ENCODE results near the gene IL3.

IL3 gene

GRCh38 chr5:132073231-132074013 lies 13.0 kb downstream of the IL3 start, which contains the start of gene CSF2:
Gene CSF2, plus strand, starts transcription at chr5:132073789. Its CDS starts 35 bp downstream, at chr5:132073824.
- DNase-seq, result no peak

DNA sequence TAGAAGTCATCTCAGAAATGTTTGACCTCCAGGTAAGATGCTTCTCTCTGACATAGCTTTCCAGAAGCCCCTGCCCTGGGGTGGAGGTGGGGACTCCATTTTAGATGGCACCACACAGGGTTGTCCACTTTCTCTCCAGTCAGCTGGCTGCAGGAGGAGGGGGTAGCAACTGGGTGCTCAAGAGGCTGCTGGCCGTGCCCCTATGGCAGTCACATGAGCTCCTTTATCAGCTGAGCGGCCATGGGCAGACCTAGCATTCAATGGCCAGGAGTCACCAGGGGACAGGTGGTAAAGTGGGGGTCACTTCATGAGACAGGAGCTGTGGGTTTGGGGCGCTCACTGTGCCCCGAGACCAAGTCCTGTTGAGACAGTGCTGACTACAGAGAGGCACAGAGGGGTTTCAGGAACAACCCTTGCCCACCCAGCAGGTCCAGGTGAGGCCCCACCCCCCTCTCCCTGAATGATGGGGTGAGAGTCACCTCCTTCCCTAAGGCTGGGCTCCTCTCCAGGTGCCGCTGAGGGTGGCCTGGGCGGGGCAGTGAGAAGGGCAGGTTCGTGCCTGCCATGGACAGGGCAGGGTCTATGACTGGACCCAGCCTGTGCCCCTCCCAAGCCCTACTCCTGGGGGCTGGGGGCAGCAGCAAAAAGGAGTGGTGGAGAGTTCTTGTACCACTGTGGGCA lies 13.8 kb downstream of the IL3 start:
- no peak for DNase-seq

- DNase-seq, result no peak
Observed at GRCh38 chr5:132074772-132075718, 14.6 kb downstream of the IL3 start.

- DNase-seq, result no peak
Observed at GRCh38 chr5:132075719-132076077, 15.2 kb downstream of the IL3 start.

- DNase-seq, result no peak
Observed at GRCh38 chr5:132076202-132076830, 15.9 kb downstream of the IL3 start.

DNA sequence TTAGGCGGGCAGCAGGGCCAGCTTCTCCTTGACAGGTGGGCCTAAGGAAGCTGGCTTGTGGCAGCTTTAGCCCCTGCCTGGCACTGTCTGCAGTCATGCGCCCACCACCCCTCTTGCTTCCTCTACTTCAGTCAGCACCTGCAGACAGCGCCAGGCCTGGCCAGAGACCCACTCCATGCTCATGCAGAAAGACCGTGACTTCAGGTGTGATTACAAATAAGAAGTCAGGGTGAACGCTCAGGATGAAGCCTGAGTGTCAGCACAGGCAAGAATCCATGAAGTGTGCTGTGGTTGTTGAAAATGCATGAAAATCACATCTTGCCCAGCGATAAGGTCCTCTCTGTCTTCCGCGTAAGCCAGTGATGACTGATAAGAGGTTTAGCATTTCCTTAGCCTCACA lies 16.5 kb downstream of the IL3 start:
- no peak for DNase-seq

DNA sequence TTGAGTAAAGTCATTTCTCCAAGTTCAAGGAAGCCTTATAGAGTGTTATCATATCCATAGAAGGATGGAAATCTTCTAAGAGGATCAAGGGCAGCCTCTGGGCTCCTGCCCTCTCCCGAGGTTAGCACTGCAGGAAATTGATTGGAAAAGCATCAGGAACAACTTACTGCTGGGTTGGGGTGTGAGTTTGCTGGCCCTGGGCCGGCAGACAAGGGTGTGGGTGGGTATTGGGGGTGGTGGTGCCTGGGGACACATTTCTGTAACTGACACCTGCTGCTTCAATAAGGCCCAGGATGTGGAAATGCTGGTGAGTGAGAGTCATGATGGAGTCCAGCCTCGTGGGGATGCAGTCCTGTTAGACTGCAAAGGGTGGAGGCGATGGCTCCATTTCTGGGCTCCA lies 18.6 kb downstream of the IL3 start:
- DNase-seq, result no peak

GRCh38 chr5:132079619-132080018 lies 19.2 kb downstream of the IL3 start:
- DNase-seq, result no peak

DNA sequence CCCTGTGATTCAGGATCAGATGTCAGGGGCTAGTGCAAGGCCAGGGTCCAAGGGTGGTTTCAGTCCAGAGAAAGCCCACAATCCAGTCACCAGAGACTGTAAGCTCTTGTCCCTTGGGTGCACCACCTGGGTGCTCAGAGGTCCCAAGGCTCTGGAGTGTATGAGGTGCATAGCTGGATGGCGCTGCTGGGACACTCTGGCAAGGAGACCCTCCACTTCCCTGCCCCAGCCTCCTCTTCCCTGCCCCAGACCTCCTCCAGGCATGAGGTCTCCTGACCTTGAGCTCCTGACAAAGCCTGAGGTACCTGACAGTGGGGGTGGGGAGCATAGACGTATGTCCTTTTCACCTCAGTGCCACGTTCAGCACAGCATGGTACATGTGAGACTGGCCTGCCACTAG lies 20.1 kb downstream of the IL3 start:
- DNase-seq, result no peak

DNA sequence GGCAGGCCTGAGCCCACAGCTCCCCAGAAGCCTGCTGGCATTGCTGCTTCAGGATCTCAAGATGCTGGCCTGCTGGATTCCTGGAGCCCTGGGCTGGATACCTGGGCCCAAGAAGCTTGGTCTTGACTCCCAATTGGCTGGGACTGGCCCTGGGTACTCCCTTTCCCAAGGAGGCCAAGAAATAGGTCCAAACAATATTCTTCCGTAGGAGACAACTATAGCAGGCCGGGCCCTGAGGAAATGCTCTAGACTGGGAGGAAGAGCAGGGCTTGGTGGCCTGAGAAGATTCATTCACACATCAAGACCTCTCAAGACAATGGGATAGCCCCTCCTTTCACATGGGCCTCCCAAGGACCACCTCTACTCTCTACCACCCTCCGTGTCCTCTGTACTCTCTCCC lies 21.0 kb downstream of the IL3 start:
- DNase-seq, result no peak

GRCh38 chr5:132082329-132083023 lies 22.0 kb downstream of the IL3 start:
- DNase-seq, result no peak

GRCh38 chr5:132083071-132083678 lies 22.7 kb downstream of the IL3 start:
- DNase-seq, result no peak

DNA sequence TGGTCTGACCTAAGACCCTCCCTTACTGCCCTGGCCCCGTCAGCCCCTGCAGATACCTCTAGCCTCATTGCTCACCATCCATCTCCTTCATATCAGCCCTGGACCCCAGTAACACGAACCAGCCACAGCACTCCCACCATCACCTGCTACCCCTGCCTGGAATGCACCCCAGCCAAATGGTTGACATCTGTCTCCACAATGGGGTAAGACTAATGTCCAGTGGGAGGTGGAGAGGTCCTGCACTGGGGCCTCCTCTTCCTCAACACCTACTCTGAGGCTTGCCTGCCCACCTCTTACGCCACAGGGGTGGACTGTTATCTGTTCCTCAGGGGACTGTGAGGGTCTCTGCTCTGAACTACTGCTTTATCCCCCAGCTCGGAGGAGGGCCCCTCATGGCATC lies 25.2 kb downstream of the IL3 start:
- no peak for DNase-seq

DNA sequence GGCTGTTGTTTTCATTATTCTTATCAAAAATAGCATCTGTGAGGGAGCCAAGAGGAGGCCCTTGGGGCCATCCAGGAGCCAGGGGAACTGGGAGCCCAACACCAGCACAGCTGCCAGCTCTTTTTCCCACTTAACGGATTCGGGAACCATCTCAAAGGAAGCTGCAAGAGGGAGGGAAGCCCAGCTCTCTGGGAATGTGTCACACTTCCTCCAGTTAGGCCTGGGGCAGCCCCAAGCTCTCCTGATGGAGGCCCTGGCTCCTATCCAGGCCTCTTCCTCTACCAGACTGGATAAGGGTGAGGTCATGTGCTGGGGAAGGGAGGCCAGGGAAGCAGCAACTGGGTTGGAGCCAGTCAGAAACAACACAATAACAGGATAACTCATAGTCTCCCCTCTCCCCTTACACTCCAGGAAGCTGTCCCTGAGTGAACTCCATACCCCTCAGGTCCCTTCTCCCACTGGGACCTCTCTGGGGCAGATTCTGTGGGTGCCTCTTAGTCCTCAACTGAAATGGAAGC lies 25.9 kb downstream of the IL3 start:
- DNase-seq, result no peak

DNA sequence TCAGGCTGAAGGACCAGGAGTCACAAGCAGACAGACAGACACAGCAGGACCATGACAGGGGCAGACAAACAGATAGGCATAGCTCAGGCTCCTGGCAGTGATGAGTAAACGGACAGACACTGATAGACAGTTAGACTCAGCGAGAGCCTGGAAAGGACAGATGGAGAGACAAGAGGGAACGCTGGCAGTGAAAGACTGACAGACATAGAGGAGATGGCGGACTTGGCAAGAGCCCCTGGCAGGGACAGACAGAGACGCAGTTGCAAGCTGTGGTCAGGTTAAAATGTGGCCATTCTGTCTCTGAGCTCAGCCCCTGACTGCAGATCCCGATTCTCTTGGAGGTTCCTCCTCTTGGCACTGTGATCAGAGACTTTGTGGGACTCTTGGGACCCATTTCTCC lies 26.7 kb downstream of the IL3 start:
- no peak for DNase-seq

DNA sequence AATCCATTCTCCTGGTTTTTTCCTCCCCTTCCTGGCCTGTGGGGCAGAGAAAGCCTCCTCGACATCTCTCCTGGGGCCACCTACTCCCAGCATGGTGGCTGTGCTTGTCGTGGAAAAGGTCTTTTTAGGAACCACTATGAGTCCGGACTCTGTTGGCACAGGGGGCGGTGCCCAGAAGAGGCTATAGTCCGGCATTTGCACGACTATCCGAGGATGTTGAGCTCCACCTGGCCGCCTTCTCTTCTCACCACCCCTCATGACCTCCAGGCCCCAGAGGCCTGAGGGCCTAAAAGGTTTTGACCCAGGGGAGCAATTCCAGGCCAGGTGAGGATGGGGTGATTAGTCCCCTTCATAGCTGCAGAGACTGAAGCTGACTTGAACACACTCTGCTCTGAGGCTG lies 27.2 kb downstream of the IL3 start:
- no peak for DNase-seq

GRCh38 chr5:132089363-132089762 lies 28.9 kb downstream of the IL3 start:
- DNase-seq, result no peak

- DNase-seq, result no peak
Observed at GRCh38 chr5:132090107-132090506, 29.7 kb downstream of the IL3 start.

DNA sequence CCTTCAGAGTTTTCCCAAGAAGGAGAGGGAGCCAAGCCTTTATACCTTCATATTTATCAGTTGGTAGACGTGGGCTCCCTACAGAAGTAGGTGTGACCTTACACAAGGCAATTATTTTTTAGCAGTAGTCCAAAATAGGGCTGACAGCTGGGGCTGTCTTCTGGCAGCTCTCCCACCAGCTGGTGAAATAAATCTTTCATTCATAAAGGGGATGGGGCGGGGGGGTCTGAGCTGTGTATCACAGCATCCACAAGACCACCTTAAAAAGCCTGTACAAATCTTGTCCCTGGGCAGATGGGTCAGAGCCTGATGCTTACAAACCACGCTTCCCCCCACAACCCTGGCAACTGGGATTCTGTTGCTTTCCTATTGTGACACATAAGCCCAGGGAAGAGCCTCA lies 32.8 kb downstream of the IL3 start:
- no peak for DNase-seq

- DNase-seq, result no peak
Observed at GRCh38 chr5:132094393-132095076, 34.1 kb downstream of the IL3 start.

GRCh38 chr5:132095077-132095410 lies 34.6 kb downstream of the IL3 start:
- DNase-seq, result no peak
